K562 (cell line): ENCODE data around the gene GLMP. TPM values are rescaled to one million over a fixed set of nuclear protein-coding genes. Genes with fewer than 3 reads are reported as not detected.

ENCODE experiments used
- BCL6 ChIP-seq: fragments of 250-450 bp; sonication (Bioruptor Pico); IDR thresholded peaks from 2 replicates; pipeline ENCODE4 v1.4.0; 2020
- BDP1 ChIP-seq: IDR thresholded peaks from 3 replicates; pipeline ENCODE4 v1.6.1; 2011; ENCODE audit not compliant: insufficient read length, insufficient read depth
- C11orf30 ChIP-seq: fragments of 450-650 bp; IDR thresholded peaks from 2 replicates; pipeline ENCODE4 v1.6.1; 2016; ENCODE audit warnings: low read depth, mild to moderate bottlenecking
- CBX8 ChIP-seq: fragments of 200-600 bp; sonication (generic); IDR thresholded peaks from 2 replicates; pipeline ENCODE4 v1.6.1; 2012; ENCODE audit warnings: borderline replicate concordance, mixed run types, low read depth, mild to moderate bottlenecking, moderate library complexity, mixed read lengths, low read length, control low read depth, inconsistent platforms; ENCODE audit not compliant: poor library complexity, severe bottlenecking; ENCODE audit errors: extremely low read depth
- CEBPB ChIP-seq: fragments of 450-650 bp; IDR thresholded peaks from 2 replicates; pipeline ENCODE4 v1.6.1; 2016; ENCODE audit warnings: missing genetic modification characterization, missing compliant biosample characterization
- FOXA3 ChIP-seq, 2 experiments: fragments of 450-650 bp in 1 of 2; sonication (generic) in 1 of 2; formaldehyde crosslinking; IDR thresholded peaks in 1 of 2; conservative IDR thresholded peaks in 1 of 2; 2 replicates each; pipeline versions ENCODE4 v1.4.0 to v1.8.0; 2020 to 2022; ENCODE audit warnings: mild to moderate bottlenecking in 2 of 2, missing genetic modification reagents in 1 of 2
- FOXK1 ChIP-seq: sonication (generic); formaldehyde crosslinking; IDR thresholded peaks from 2 replicates; pipeline ENCODE4 v1.8.0; 2022; ENCODE audit warnings: missing genetic modification reagents, mild to moderate bottlenecking, borderline replicate concordance
- HDAC8 ChIP-seq: fragments of 450-650 bp; IDR thresholded peaks from 2 replicates; pipeline ENCODE4 v1.6.1; 2016; ENCODE audit warnings: mild to moderate bottlenecking, missing genetic modification characterization, moderate library complexity, missing compliant biosample characterization
- HMBOX1 ChIP-seq: sonication (generic); IDR thresholded peaks from 2 replicates; pipeline ENCODE4 v1.6.1; 2016
- HNRNPLL ChIP-seq: fragments of 200-400 bp; formaldehyde crosslinking; IDR thresholded peaks from 2 replicates; pipeline ENCODE4 v1.6.1; 2017; ENCODE audit warnings: low read length, low read depth, mild to moderate bottlenecking; ENCODE audit not compliant: poor library complexity, severe bottlenecking
- ILK ChIP-seq: fragments of 450-650 bp; IDR thresholded peaks from 2 replicates; pipeline ENCODE4 v1.6.1; 2016; ENCODE audit warnings: missing genetic modification characterization, low read depth, mild to moderate bottlenecking, missing compliant biosample characterization, moderate library complexity, borderline replicate concordance
- MTA3 ChIP-seq: fragments of 450-650 bp; formaldehyde crosslinking; IDR thresholded peaks from 2 replicates; pipeline ENCODE4 v1.6.1; 2017; ENCODE audit warnings: mild to moderate bottlenecking, borderline replicate concordance
- NFIX ChIP-seq: fragments of 250-450 bp; sonication (Bioruptor Pico); IDR thresholded peaks from 2 replicates; pipeline ENCODE4 v1.4.0; 2020; ENCODE audit warnings: low read depth, mild to moderate bottlenecking, moderate library complexity
- NR1H2 ChIP-seq: sonication (generic); formaldehyde crosslinking; IDR thresholded peaks from 2 replicates; pipeline ENCODE4 v1.4.0; 2020; ENCODE audit warnings: mild to moderate bottlenecking, missing genetic modification reagents
- POLR2A ChIP-seq: fragments of 450-650 bp; conservative IDR thresholded peaks from 2 replicates; pipeline ENCODE4 v1.6.1; 2016
- TRIM25 ChIP-seq: fragments of 450-650 bp; IDR thresholded peaks from 2 replicates; pipeline ENCODE4 v1.7.0; 2016; ENCODE audit warnings: borderline replicate concordance
- TSHZ1 ChIP-seq: fragments of 250-450 bp; sonication (Bioruptor Pico); IDR thresholded peaks from 2 replicates; pipeline ENCODE4 v1.4.0; 2020; ENCODE audit warnings: mild to moderate bottlenecking, moderate library complexity
- YBX1 ChIP-seq: fragments of 450-650 bp; IDR thresholded peaks from 2 replicates; pipeline ENCODE4 v1.7.1; 2016; ENCODE audit warnings: mild to moderate bottlenecking
- ZNF239 ChIP-seq: fragments of 250-450 bp; sonication (Bioruptor Pico); IDR thresholded peaks from 2 replicates; pipeline ENCODE4 v1.4.0; 2020; ENCODE audit warnings: mild to moderate bottlenecking
- ZNF3 ChIP-seq: fragments of 250-450 bp; sonication (Bioruptor Pico); IDR thresholded peaks from 2 replicates; pipeline ENCODE4 v1.5.0; 2021; ENCODE audit warnings: mild to moderate bottlenecking, moderate library complexity
- ZNF79 ChIP-seq: fragments of 250-450 bp; sonication (Bioruptor Pico); IDR thresholded peaks from 2 replicates; pipeline ENCODE4 v1.4.0; 2020; ENCODE audit warnings: low read depth, mild to moderate bottlenecking, moderate library complexity
- ZSCAN32 ChIP-seq: fragments of 450-650 bp; formaldehyde crosslinking; IDR thresholded peaks from 2 replicates; pipeline ENCODE4 v1.4.0; 2020; ENCODE audit warnings: mild to moderate bottlenecking, moderate library complexity
- polyA plus RNA-seq, 8 experiments: library from polyadenylated mRNA; depleted of rRNA in 4 of 8; stranded (reverse) in 5 of 8; unstranded in 3 of 8; fragments of >200 nt; fragmentation: Nextera tagmentation in 2 of 8; fragmentation: Illumina TruSeq in 1 of 8; extraction: Ambion mirVana in 2 of 8; extraction: Trizol in 1 of 8; gene quantifications; 2 replicates each; pipeline versions ENCODE4 v1.2.1 to v1.2.3, GENCODE V29; 2011 to 2014; ENCODE audit warnings: inconsistent platforms in 1 of 8, missing spikeins in 1 of 8
- total RNA-seq, 7 experiments: library from RNA; depleted of rRNA in 6 of 7; stranded (reverse); fragments of >200 nt in 6 of 7; fragmentation: Illumina TruSeq in 2 of 7; extraction: Trizol in 2 of 7; gene quantifications; 2 replicates each; pipeline versions ENCODE4 v1.2.1 to v1.2.3, GENCODE V29; 2011 to 2021; ENCODE audit warnings: low replicate concordance in 1 of 7

GLMP gene
- total and polyA plus RNA-seq, 9 of the 15 experiments (the other 6 are each of a cell fraction or from before 2014, with no cell fraction given), result 8.3 to 28.2 (median 22.4) TPM

- TF ChIP-seq CBX8, result no peak
- no peak for TF ChIP-seq ZNF3 (CRISPR knock-in tag)
- TF ChIP-seq ILK (tag), result no peak
- no peak for TF ChIP-seq TSHZ1 (CRISPR knock-in tag)
- no peak for TF ChIP-seq NFIX (CRISPR knock-in tag)
- TF ChIP-seq TRIM25, result no peak
- TF ChIP-seq BDP1, result no peak
- TF ChIP-seq ZNF239 (CRISPR knock-in tag), result peak; percentile 42; the same call in 1 of the 2 replicates
- peak; percentile 89 for TF ChIP-seq MTA3
- peak; percentile 98 for TF ChIP-seq POLR2A
- TF ChIP-seq C11orf30, result peak; percentile 91
- TF ChIP-seq HMBOX1, result peak; percentile 77; the same call in 1 of the 2 replicates
- TF ChIP-seq BCL6 (CRISPR knock-in tag), result no peak
- no peak for TF ChIP-seq FOXK1 (CRISPR knock-in tag)
- TF ChIP-seq ZSCAN32 (CRISPR knock-in tag), result no peak
- TF ChIP-seq FOXA3 (CRISPR knock-in tag; conservative IDR thresholded peaks at IDR 0.05 in 1 of 2, IDR thresholded peaks at IDR 0.05 in 1 of 2), result no peak
- TF ChIP-seq ZNF79 (CRISPR knock-in tag), result no peak
- no peak for TF ChIP-seq HDAC8 (tag)
- TF ChIP-seq HNRNPLL, result peak; percentile 42
- TF ChIP-seq CEBPB (tag), result no peak
- TF ChIP-seq YBX1, result no peak
- TF ChIP-seq NR1H2 (CRISPR knock-in tag), result no peak
Observed at GRCh38 chr1:156282479-156283222, 12.8 kb downstream of the GLMP start, which contains the start of gene SMG5 (continued).
